Activated T-helper 17 cell treated with anti-CD3 and anti-CD28 coated beads, Interleukin-2, amount 50 U/mL, for 72 hours (primary cell): ENCODE data around the gene MORN5. TPM values are rescaled to one million over a fixed set of nuclear protein-coding genes. Genes with fewer than 3 reads are reported as not detected.

Source experiments
- ATAC-seq: fragments of 150-1000 bp; cut with Tn5 transposase; replicated peaks from 2 replicates; pipeline ENCODE4 v1.10.0; 2021; ENCODE audit warnings: mild to moderate bottlenecking, moderate library complexity
- H3K27ac Mint-ChIP-seq: one replicate; pipeline ENCODE4 v1.8.0; 2022; ENCODE audit warnings: mixed read lengths
- H3K27me3 Mint-ChIP-seq: one replicate; pipeline ENCODE4 v1.8.0; 2022; ENCODE audit warnings: mixed read lengths
- H3K36me3 Mint-ChIP-seq: one replicate; pipeline ENCODE4 v1.8.0; 2022; ENCODE audit warnings: low read depth, mild to moderate bottlenecking, mixed read lengths
- H3K4me1 Mint-ChIP-seq: one replicate; pipeline ENCODE4 v1.8.0; 2022; ENCODE audit warnings: mixed read lengths
- H3K4me3 Mint-ChIP-seq: one replicate; pipeline ENCODE4 v1.8.0; 2022; ENCODE audit warnings: mild to moderate bottlenecking, mixed read lengths
- H3K9me3 Mint-ChIP-seq: one replicate; pipeline ENCODE4 v1.8.0; 2022; ENCODE audit warnings: mixed read lengths
- total RNA-seq, 2 donors: library from RNA; stranded (reverse); gene quantifications; one replicate each; pipeline ENCODE4 v1.2.3, GENCODE V29; 2022

Gene MORN5
- total RNA-seq, 2 donors from 2014 or later: not detected

DNA sequence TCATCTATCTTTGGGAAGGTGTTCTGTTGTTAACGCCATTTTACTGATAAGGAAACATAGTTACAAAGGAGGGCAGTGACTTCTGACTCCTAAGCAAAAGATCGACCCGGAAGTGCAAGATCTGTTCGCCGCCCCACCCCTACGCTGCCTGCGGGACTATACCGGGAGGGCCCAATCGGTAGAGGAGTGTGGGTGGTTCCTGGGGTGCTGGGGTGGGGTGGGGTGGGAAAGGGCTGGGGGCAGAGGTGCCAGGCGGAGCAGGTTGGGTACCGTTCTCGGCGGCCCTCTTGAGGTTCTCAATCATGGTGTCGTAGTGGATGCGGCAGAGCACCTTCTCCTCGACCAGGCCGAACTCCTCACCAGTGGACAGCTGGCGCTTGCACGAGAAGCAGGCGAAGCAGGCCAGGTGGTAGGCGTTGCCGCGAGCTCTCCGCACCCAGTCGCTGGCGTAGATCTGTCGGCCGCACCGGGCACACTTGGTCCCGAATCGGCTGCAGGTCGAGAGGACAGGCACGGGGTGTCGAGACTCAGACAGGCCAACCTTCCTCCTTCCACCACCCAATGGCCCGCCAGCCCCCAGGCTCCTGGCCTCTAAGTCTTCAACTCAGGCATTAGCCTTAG, 57.2 kb downstream of the MORN5 start:
- peaks cover 5% of the 10 kb centered on the region for H3K4me1 Mint-ChIP-seq
- H3K27me3 Mint-ChIP-seq: peaks cover 72% of the 10 kb centered on the region
- no peaks in the 10 kb centered on the region for H3K36me3 Mint-ChIP-seq
- no peak for ATAC-seq
- no peaks in the 10 kb centered on the region for H3K9me3 Mint-ChIP-seq
- H3K4me3 Mint-ChIP-seq: no peak overlapping the region
- H3K27ac Mint-ChIP-seq: no peak overlapping the region

DNA sequence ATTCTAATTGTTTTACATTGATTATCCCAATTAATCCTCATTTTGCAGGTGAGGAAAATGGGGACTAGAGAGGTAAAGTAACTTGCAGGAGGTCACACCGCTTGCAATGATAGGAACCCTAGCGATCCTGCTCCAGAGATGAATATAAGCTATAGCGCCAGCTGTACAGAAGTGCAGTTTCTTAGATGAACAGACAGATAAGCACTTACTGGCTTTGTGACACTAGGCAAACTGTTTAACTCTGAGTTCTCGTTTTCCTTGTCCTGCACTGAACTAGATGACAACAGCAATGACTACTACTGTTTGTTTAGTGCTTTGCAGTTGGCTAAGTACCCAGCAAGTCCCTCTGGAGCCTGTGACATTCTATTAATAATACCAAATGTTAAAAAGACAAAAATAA, 57.9 kb downstream of the MORN5 start:
- no peaks in the 10 kb centered on the region for H3K9me3 Mint-ChIP-seq
- H3K4me3 Mint-ChIP-seq: no peak overlapping the region
- H3K36me3 Mint-ChIP-seq: no peaks in the 10 kb centered on the region
- peaks cover 5% of the 10 kb centered on the region for H3K4me1 Mint-ChIP-seq
- H3K27ac Mint-ChIP-seq: no peak overlapping the region
- peaks cover 75% of the 10 kb centered on the region for H3K27me3 Mint-ChIP-seq
- no peak for ATAC-seq

DNA sequence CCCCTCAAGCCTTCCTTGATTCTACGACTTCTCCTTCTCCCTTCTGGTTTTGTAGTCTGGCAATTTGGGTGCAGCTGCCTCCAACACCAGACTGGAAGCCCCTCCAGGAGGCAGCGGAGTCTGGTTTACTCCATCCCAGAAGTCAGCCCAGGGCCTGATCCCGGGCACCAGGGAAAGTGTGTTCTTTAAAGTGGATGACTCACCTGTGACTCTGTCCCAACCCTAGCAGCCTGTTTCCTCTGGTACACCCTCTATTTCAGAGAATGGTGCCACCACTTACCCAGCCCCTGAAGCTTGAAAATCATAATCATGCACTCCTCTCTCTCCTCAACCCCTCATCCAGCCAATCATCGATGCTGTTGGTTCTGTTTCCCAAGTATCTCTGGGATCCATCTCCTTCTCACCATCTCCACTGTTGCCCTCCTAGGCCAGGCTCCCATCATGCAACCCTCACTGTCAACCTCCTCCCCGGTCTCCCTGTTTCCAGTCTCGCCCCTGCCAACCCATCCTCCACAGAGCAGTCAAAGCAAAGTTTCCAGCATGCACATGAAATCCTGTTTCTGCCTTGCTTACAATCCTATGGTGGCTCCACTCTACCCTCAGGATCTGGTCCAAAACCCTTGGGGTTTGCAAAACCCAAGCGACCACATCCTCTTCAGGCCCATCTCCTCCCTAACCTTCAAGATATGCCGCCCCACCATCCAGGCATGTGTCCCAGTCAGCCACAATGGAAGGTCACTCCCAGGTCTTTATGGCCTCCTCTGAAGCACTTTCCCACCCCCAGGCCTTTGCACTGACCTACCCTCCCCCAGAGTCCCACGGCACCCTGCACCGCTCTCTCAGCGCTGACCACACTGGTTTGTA, 58.6 kb downstream of the MORN5 start:
- no peak overlapping the region for H3K27ac Mint-ChIP-seq
- H3K9me3 Mint-ChIP-seq: no peaks in the 10 kb centered on the region
- H3K27me3 Mint-ChIP-seq: peaks cover 75% of the 10 kb centered on the region
- no peaks in the 10 kb centered on the region for H3K4me1 Mint-ChIP-seq
- no peak for ATAC-seq
- H3K36me3 Mint-ChIP-seq: no peaks in the 10 kb centered on the region
- peak overlapping the region; percentile 51 for H3K4me3 Mint-ChIP-seq

DNA sequence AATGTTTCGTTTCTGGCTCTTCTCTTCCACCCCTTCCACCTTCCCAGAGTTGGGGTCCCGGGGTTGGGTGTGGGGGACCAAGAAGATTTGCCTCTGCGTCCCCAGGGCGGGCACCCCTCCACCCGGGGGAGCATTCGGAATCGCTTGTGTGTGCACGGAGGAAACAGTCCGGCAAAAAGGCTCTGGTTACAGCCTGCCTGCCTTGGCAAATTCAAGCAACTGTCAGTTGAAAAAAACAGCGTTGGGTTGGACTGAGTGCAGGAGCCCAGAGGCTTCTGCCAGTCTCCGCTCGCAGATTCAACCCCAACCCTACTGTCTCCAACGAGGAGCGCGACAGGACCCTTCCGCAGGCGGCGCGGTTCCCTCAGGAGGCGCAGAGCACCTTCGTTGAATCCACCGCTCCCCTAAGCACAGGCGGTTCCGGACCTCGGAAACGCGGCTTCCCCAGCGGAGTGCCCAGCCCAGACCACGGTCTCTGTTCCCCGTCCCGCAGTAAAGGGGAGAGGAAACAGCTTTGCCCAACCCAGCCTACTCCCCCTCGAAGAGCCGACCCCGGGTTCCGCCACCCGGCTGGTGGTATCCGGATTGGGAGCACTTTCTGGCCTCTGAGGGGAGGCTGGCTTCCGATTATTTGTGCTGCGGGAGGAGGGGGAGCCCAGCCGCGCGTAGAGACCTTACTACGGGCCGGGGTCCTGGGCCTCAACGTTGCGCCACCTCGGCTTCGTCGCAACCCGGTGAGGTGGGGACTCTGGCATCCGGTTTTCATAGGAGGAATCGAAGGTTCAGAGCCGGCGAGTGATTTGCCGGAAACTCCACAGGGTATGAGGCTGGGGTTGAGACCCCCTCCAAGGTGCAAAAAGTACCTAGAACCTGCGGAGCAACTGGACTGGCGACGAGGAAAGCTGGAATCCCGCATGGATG, 59.5 kb downstream of the MORN5 start:
- Mint-ChIP-seq H3K27me3 (peaks cover 80% of the 10 kb centered on the region), H3K36me3 (no peaks in the 10 kb centered on the region), H3K9me3 (no peaks in the 10 kb centered on the region), H3K4me3 (peak overlapping the region; percentile 51), H3K27ac (no peak overlapping the region), H3K4me1 (no peaks in the 10 kb centered on the region)
- no peak for ATAC-seq

DNA sequence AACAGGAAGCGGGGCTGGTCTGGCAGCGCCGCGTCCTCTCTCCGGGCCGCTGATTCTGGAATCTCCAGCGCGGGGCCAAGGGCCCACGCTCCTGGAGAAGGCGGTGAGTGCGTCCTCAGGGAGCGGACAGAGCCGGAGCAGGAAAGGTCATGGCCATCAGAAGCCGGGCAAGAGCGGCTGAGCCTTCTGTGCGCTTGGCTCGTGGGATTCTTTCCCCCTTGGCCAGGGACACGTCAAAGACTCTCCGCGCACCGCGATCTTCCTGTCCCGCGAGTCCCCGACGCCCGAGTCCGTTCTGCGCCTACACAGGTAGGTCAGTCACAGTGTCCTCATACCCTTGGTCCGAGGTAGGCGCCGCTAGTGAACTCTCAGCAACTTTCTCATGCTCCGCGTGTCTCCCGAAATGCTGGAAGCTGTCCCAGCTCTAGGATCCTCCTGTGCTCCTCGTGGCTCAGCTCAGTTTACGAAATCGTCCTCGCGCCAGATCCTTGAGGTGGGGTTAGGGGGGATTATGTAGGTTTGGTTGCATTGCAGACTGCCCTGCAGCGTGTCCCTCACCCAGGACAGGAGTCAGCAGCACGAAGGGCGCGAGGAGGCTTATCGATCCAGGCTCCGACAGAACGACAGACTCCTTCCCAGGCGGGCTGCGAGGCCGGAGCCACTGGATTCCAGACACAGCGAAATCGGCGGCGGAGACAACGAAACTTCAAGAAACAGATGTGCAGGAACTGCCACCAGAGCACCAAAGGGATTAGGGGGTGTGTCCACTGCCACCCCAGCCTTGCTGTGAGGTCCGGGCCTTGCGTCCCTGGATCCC, 60.4 kb downstream of the MORN5 start:
- Mint-ChIP-seq H3K4me3 (peak overlapping the region; percentile 51), H3K27me3 (peaks cover 81% of the 10 kb centered on the region), H3K36me3 (no peaks in the 10 kb centered on the region), H3K9me3 (no peaks in the 10 kb centered on the region), H3K27ac (no peak overlapping the region), H3K4me1 (no peaks in the 10 kb centered on the region)
- ATAC-seq: no peak

DNA sequence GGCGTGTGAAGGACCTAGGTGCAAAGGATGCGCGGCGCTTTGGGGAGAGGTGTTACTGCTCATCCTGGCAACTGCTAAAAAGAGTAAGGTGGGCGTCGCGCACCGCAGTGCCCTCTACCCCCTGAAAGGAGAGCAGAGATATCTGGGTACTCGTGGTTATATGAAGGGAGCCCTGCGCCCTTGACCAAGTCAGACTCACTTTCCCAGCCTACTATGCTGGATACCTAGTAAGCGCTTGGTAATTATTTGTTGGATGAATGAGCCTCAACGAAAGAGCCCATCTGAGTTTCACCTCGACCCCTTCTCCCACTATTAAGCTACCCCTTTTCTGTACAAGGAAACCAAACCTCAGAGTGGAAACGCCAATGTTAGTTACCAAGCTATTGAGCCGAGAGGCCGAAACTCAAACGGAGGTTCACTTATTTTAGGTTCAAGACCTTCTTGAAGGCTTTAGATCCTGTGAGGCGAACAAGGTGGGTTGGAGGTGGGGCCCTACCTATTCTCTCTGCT, 61.0 kb downstream of the MORN5 start:
- no peaks in the 10 kb centered on the region for H3K36me3 Mint-ChIP-seq
- H3K4me3 Mint-ChIP-seq: no peak overlapping the region
- no peak overlapping the region for H3K27ac Mint-ChIP-seq
- H3K4me1 Mint-ChIP-seq: no peaks in the 10 kb centered on the region
- ATAC-seq: no peak
- H3K27me3 Mint-ChIP-seq: peaks cover 80% of the 10 kb centered on the region
- H3K9me3 Mint-ChIP-seq: no peaks in the 10 kb centered on the region

DNA sequence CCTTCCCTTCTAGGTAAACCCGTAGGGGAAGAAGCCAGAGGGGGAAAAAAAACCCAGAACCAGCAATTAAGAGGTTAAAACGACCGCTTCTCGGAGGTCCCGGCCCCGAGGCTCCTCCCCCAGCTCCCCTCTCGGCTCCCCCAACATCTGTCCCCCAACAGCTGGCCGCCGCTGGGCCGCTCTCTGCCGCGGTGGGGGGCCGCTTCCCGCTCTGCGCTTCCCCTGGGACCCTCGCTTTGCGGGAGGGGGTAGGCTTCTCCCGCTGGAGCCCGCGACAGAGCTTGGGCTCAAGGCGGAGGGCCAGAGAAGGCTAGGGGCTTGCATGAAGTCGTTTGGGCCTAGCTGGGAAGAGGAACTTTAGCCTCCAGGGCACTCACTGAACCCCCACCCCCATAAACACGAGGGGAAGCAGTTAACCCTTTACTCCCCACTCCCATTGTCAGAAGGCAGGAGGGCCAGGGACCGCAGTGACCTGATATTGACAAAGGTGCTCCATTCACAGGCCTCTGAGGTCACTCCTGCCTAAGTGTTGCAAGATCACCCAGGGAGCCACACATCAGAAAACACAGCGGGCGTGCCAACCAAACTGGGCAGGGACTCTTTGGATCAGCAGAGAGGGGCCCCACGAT, 61.6 kb downstream of the MORN5 start:
- Mint-ChIP-seq H3K27ac (no peak overlapping the region), H3K4me3 (no peak overlapping the region), H3K27me3 (peaks cover 76% of the 10 kb centered on the region), H3K9me3 (no peaks in the 10 kb centered on the region), H3K36me3 (no peaks in the 10 kb centered on the region), H3K4me1 (no peaks in the 10 kb centered on the region)
- no peak for ATAC-seq

DNA sequence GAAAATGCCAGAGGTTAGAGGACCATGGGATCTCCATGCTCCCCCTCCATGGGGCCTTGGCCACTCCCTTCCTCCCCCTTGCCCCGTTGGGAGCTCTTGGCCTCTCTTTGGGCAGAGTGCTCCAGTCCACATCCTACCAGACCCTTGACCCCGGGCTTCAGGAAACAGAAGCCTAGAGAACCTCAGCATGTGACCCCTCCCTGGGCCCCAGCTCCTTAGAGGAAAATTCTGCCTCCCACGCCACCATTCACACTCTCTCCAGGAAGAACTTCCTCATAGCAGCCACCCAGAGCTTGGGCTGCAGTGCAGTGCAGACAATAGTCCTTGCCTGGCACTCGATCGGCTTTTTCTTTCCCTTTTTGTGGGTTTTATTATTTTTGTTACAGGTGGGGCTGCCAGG, 63.1 kb downstream of the MORN5 start:
- H3K36me3 Mint-ChIP-seq: no peaks in the 10 kb centered on the region
- no peaks in the 10 kb centered on the region for H3K9me3 Mint-ChIP-seq
- ATAC-seq: no peak
- H3K4me3 Mint-ChIP-seq: no peak overlapping the region
- no peak overlapping the region for H3K27ac Mint-ChIP-seq
- H3K4me1 Mint-ChIP-seq: no peaks in the 10 kb centered on the region
- H3K27me3 Mint-ChIP-seq: peaks cover 77% of the 10 kb centered on the region

DNA sequence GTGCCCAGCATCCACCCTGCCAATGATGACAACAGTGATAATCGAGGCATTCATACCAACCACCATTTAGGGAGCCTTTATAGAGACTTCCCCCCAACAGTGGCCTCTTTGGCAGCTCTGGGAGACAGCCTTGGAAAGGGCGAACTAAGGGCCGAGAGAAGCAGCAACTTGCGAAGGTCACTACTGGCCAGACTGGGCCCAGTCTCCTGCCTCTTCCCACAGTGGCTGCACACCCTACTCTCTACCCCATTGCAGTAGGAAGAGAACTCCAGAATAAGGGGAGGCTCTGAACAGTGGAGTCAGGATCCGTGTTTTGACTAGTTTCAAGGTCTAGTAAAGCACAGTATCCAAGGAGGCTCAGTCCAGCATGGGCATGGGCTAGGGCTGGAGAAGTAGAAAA, 63.7 kb downstream of the MORN5 start:
- Mint-ChIP-seq H3K36me3 (no peaks in the 10 kb centered on the region), H3K9me3 (no peaks in the 10 kb centered on the region), H3K27ac (no peak overlapping the region), H3K27me3 (peaks cover 71% of the 10 kb centered on the region), H3K4me1 (no peaks in the 10 kb centered on the region), H3K4me3 (no peak overlapping the region)
- ATAC-seq: no peak

DNA sequence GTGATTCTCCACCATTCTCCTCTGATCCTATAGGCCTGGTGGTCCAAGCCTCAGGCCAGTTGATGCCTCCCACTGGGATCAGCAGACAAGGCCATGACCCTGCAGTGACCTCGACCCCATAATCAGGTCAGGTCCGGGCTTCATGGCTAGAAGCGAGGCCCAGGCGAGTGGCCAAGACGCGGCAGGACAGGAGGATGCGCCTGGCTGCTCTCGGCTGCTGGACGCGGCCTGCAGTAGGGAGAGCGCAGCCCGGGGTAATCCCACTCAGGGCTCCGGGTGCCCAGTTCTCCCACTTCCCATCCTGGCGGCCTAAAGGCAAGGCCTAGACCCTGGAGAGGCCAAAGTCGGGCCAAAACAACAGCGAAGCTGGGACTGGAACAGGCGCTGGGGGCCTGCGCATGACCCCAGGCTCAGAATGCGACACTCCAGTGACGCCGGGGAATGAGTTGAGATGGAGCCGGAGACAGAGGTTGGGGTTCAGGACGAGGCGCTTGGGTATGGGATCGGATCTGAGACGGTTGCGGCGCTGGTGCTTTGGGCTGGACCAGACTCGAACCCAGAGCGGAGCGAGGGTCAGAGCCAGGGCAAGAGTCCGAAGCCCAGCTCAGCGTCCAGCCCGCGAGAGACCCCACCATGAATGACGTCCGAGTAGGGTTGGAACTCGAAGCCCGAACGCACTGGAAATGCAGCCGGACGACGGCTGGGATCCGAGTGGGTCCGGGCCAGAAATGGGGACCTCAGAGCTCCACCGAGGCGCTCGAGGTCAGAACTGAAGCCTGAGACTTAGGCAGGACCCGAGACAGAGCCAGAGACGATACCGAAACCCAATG, 65.8 kb downstream of the MORN5 start:
- no peaks in the 10 kb centered on the region for H3K9me3 Mint-ChIP-seq
- H3K4me3 Mint-ChIP-seq: no peak overlapping the region
- H3K27me3 Mint-ChIP-seq: peaks cover 56% of the 10 kb centered on the region
- no peaks in the 10 kb centered on the region for H3K36me3 Mint-ChIP-seq
- ATAC-seq: no peak
- H3K27ac Mint-ChIP-seq: no peak overlapping the region
- no peaks in the 10 kb centered on the region for H3K4me1 Mint-ChIP-seq

DNA sequence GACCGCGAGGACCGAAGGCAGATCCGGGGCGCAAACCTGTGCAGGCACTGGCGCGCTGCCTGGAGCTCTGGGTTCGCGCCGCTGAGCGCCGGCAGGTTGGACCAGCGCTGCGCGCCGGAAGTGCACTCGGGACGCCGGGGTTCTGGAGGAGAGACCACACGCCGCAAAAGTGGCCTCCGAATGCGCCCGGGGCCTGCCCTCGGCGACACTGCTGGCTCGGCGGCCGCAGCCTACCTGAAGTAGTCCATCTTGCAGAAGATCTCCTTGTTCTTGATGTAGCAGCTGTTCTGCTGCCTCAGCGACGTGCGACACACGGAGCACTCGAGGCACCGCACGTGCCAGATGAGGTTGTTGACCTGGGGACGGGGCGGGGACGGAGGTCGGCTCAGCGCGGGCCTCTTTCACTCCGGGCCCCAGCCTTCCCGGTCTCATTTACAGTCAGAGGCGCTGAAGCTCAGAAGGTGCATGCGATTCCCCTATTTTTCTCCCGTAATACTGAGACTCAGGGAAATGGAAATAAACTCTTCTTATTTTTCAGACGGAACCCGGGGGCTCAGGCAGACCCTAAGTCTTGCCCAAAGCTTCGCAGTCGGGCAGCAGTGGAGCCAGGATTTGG, 66.5 kb downstream of the MORN5 start:
- Mint-ChIP-seq H3K4me1 (no peaks in the 10 kb centered on the region), H3K27me3 (peaks cover 52% of the 10 kb centered on the region), H3K4me3 (no peak overlapping the region), H3K9me3 (no peaks in the 10 kb centered on the region), H3K27ac (no peak overlapping the region), H3K36me3 (no peaks in the 10 kb centered on the region)
- no peak for ATAC-seq

DNA sequence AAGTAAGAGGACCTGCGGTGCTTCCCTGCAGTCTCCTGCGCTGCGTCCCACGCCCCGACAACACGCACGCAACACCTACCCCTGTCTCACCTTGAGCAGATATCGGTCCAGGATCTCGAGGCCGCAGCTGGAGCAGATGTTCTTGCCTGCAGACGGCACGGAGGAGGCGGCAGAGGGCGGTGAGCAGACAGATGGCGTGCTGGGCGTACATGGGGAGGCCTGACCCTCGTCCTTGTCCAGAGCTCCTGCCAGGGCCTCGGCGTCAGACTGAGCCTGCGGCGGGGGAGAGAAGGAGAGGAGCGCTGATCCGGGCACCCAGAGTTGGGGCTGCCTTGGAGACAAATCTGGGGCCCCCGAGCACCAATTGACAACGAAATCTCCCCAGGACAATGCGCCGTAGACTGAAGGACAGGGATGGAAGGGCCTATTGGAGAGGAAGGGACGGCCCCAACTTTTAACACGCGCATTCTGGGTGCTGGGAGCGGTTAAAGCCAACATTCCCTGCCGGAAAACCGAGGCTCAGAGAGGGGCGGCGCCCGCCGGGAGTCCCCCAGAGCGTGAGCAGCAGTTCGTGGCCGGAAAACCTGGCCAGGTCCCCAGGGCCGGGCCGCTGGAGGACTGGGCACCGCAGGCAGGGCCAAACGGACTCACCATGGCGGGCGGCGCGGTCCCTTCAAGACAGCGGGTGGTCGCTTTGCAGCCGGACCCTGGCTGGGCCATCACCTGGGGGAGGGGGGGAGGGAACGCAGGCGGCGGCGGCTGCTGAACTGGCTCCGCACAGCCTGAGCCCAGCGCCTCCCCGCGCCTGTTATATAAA, 67.3 kb downstream of the MORN5 start:
- no peaks in the 10 kb centered on the region for H3K9me3 Mint-ChIP-seq

More for the DNA sequence above, 67.3 kb downstream of the MORN5 start:
- Mint-ChIP-seq H3K27me3 (peaks cover 45% of the 10 kb centered on the region), H3K27ac (no peak overlapping the region), H3K4me3 (no peak overlapping the region), H3K4me1 (no peaks in the 10 kb centered on the region), H3K36me3 (no peaks in the 10 kb centered on the region)
- no peak for ATAC-seq
